Mucosa of stomach (tissue), 1 donor: ENCODE measurements around the gene ADGRG3.

Experiments used
- H3K27me3 ChIP-seq: one replicate; pipeline ENCODE4 v1.7.0; 2013; ENCODE audit warnings: mild to moderate bottlenecking, low read length; ENCODE audit not compliant: control insufficient read depth, insufficient read depth
- H3K36me3 ChIP-seq: one replicate; pipeline ENCODE4 v1.7.0; 2013; ENCODE audit warnings: low read length; ENCODE audit not compliant: control insufficient read depth, insufficient read depth
- H3K4me1 ChIP-seq: one replicate; pipeline ENCODE4 v1.7.0; 2013; ENCODE audit warnings: mild to moderate bottlenecking, low read length; ENCODE audit not compliant: control insufficient read depth, insufficient read depth
- H3K4me3 ChIP-seq: one replicate; pipeline ENCODE4 v1.7.0; 2013; ENCODE audit warnings: low read length
- H3K9ac ChIP-seq: one replicate; pipeline ENCODE4 v1.7.0; 2013; ENCODE audit warnings: mild to moderate bottlenecking, low read length, moderate library complexity
- H3K9me3 ChIP-seq: one replicate; pipeline ENCODE4 v1.7.0; 2013; ENCODE audit warnings: mild to moderate bottlenecking, low read length, moderate library complexity; ENCODE audit not compliant: control insufficient read depth
- donor health status: Pancreatic carcinoma.

Gene ADGRG3

DNA sequence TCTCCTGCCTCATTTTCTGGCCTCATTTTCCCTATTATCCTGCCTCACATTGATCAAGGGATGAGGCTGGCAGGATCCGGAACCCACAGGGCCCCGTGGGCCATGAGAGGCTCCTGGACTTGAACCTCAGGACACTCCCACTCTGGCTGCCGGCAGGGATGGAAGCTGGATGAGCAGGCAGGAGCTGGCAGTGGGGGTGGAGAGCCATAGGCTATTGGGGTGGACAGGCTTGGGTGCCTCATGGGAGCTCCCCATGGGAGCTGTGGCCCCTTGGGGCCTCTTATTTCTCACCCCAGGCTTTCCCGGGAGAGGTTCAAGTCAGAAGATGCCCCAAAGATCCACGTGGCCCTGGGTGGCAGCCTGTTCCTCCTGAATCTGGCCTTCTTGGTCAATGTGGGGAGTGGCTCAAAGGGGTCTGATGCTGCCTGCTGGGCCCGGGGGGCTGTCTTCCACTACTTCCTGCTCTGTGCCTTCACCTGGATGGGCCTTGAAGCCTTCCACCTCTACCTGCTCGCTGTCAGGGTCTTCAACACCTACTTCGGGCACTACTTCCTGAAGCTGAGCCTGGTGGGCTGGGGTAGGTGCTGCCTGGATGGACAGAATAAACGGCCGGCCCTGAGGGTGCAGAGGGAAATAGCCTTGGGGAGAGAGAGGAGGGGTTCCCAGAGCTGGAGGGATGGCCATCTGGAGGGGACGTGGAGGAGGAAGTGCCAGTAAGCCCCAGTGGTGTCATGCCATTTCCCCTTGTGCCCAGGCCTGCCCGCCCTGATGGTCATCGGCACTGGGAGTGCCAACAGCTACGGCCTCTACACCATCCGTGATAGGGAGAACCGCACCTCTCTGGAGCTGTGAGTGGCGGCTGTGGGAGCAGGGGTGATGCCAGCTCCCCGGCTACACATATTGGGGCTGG is 15.8 kb downstream of the ADGRG3 start:
- Histone ChIP-seq H3K9me3 (no peaks in the 10 kb centered on the region), H3K4me3 (no peak overlapping the region), H3K9ac (no peak overlapping the region), H3K36me3 (no peaks in the 10 kb centered on the region), H3K4me1 (peaks cover under 1% of the 10 kb centered on the region), H3K27me3 (peaks cover 5% of the 10 kb centered on the region)

DNA sequence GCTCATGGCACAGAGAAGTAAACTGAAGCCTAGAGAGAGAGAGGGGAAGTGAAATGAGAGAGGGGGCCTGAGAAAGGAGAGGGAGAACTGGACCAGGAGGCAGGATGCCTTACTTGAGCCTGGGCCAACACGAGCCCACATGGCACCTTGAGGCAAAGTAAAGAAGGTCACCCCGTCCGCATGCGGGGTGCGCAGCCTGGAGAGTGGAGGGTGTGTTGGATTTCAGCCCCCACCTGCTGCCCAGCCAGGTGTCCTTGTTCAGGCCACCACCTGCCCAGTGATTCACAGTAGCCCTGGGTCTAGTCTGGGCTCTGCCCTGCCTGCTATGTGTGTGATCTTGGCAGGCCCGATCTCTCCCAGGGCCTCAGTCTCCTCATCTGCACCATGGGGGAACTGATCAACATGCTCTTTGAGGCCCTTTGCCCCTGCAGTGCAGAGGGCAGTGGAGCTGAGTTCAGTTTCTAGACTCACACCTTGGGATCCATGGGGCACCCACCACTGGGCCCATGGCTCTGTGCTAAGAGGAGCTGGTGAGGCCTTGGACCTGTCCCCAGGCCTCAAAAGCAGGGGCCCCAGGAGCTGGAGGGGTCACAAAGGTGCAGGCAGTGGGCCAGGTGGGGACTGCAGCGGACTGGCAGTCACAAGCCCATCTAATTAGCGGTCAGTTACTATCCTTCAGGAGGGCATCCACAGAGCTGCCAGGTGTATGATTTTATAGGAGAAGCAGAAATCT is 16.7 kb downstream of the ADGRG3 start:
- Histone ChIP-seq H3K27me3 (peaks cover 11% of the 10 kb centered on the region), H3K9me3 (no peaks in the 10 kb centered on the region), H3K4me1 (peaks cover 6% of the 10 kb centered on the region), H3K9ac (no peak overlapping the region), H3K36me3 (no peaks in the 10 kb centered on the region), H3K4me3 (no peak overlapping the region)

DNA sequence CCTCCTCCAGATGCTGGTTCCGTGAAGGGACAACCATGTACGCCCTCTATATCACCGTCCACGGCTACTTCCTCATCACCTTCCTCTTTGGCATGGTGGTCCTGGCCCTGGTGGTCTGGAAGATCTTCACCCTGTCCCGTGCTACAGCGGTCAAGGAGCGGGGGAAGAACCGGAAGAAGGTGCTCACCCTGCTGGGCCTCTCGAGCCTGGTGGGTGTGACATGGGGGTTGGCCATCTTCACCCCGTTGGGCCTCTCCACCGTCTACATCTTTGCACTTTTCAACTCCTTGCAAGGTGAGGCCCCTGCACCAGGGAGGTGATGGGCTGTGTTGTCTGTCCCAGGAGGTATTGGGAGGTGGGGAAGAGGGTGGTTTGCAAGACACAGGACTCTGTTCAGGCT is 17.5 kb downstream of the ADGRG3 start:
- Histone ChIP-seq H3K4me1 (peaks cover 6% of the 10 kb centered on the region), H3K9ac (no peak overlapping the region), H3K27me3 (peaks cover 11% of the 10 kb centered on the region), H3K9me3 (no peaks in the 10 kb centered on the region), H3K36me3 (no peaks in the 10 kb centered on the region), H3K4me3 (no peak overlapping the region)

DNA sequence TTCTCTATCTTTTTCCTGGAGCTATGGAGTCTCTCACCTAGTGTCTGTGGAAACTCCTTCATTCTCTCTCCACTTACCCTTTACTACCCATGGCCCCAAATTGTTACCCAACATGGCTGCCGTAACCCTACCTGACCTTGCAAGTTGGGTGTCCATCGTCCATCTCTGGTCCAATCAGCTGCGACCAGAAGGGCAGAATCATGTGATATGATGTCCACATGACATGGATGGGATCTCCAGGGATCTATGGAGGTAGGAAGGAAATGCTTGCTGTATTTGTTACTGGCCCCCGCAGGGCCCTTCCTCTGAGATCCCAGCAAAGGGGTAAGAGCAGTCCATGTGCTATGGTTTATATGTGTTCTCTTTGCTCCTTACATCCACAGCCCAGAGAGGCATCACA is 18.5 kb downstream of the ADGRG3 start:
- Histone ChIP-seq H3K4me3 (no peak overlapping the region), H3K27me3 (peaks cover 16% of the 10 kb centered on the region), H3K36me3 (no peaks in the 10 kb centered on the region), H3K4me1 (peaks cover 6% of the 10 kb centered on the region), H3K9ac (no peak overlapping the region), H3K9me3 (no peaks in the 10 kb centered on the region)

DNA sequence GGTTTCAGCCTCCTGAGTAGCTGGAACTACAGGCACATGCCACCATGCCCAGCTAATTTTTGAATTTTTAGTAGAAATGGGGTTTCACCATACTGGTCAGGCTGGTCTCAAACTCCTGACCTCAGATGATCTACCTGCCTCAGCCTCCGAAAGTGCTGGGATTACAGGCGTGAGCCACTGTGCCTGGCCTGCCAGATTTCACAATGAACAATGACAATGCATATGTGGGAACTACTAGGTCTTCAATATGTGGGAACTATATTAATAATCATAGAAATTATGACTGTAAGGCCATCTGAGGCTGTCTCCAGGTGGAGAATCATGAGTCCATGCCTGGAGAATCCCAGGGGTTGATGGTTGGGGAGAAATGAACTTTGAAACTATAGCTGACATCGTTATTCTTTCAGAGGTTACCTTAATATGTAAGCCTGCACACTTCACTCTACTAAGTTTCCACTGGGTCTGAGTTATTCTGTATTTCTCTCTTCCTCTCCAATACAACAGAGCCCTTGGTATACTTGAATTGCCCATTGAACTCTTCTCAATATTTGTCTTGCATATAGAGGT is 19.3 kb downstream of the ADGRG3 start:
- no peak overlapping the region for H3K4me3 ChIP-seq
- H3K36me3 ChIP-seq: no peaks in the 10 kb centered on the region
- H3K4me1 ChIP-seq: peaks cover 6% of the 10 kb centered on the region
- H3K27me3 ChIP-seq: peaks cover 16% of the 10 kb centered on the region
- H3K9ac ChIP-seq: no peak overlapping the region
- H3K9me3 ChIP-seq: no peaks in the 10 kb centered on the region

DNA sequence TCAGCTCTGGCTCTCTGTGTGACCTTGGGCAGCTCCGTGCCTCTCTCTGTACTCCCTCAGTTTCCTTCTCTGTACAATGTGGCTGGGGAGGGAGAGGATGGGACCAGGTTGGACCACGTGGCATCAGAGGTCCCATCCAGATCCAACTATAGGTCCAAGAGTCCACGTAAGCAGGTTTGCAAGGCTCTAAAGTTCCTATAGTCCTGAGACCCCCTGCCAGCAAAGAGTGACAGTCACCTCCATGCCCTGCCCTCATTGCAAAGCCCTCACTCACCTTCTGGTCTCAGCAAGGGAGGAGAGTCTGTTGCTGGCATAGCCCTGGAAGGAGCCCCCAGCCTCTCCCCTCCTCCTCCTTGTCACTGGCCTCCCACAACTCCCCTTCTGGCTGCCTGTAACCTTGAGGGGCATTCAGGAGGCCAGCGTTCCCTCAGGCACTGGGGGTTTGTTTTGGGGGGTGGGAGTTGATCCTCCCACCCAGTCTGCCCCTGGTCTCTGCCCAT is 20.4 kb downstream of the ADGRG3 start:
- Histone ChIP-seq H3K4me1 (peaks cover 6% of the 10 kb centered on the region), H3K9ac (no peak overlapping the region), H3K27me3 (peaks cover 16% of the 10 kb centered on the region), H3K4me3 (no peak overlapping the region), H3K9me3 (no peaks in the 10 kb centered on the region), H3K36me3 (no peaks in the 10 kb centered on the region)

DNA sequence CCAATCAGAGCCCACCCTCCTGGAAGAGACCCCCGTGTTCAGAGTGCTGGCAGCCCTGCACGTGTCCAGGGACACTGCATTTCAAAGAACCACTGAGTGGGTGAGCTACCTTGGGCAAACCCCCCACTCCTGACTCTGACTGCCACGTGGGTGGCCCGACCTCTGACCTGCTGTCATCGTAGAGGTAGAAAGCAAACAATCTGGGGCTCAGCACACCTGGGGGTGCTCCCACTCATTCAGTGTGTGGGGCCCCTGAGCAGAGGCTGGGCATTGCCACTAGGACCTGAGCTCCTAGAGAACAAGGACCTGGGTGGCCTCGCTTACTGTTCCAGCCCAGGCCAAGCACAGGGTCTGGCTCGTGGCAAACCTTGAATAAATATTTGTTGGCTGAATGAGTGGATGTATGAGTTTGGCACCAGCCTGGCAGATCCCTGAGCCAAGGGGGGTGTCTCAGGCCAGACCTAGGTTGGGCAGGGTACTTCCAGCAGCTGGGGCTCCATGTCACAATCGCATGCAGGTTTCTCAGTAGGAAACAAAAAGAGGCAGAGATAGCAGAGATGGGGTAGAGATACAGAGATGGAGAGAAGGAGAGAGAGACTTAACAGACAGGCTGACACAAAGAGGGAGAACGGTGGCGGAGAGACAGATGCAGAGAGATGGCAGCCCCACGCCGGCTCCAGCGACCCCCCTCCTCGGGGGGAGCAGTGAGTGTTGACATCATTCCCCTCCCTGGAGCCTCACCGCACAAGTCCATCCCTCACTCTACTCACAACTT is 21.1 kb downstream of the ADGRG3 start:
- Histone ChIP-seq H3K9me3 (no peaks in the 10 kb centered on the region), H3K4me1 (peaks cover 6% of the 10 kb centered on the region), H3K27me3 (peaks cover 16% of the 10 kb centered on the region), H3K9ac (no peak overlapping the region), H3K36me3 (no peaks in the 10 kb centered on the region), H3K4me3 (no peak overlapping the region)

DNA sequence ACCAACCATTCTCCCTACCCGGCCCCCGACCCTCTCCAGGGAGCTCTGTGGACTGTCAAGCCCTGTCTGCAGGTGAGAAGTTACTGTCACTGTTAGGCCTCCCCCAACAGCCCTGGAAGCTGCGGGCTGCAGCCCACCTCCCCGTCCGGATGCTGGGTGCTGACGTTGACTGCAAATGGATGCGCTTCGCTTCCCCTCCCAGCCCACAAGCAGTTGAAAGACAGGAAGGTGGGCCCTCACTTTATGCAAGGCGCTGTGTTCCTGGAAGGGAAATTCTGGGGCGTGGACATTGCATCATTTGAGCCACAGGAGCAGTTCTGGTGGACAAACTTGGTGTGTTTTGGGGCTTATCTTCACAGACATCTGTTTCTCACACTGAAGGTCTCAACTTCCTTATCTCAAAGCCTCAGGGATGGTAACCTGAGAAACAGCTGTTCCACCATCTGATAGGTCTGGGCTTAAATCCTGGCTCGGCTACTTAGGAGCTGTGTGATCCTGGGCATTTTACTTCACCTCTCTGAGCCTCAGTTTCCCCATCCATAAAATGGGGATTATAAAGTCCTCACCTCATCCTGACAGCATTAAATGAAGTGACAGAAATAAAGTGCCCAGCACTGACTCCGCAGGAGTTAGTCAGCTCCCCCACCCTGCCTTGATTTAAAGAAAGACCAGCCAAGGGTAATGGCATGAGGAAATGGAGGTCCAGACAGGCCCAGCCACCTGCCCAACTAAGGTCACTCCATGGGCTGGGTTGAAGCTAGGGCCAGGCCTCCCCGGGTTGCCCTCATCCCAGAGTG is 21.9 kb downstream of the ADGRG3 start:
- no peak overlapping the region for H3K9ac ChIP-seq
- H3K9me3 ChIP-seq: no peaks in the 10 kb centered on the region
- peaks cover 16% of the 10 kb centered on the region for H3K27me3 ChIP-seq
- peaks cover 6% of the 10 kb centered on the region for H3K4me1 ChIP-seq
- H3K36me3 ChIP-seq: no peaks in the 10 kb centered on the region
- H3K4me3 ChIP-seq: no peak overlapping the region

DNA sequence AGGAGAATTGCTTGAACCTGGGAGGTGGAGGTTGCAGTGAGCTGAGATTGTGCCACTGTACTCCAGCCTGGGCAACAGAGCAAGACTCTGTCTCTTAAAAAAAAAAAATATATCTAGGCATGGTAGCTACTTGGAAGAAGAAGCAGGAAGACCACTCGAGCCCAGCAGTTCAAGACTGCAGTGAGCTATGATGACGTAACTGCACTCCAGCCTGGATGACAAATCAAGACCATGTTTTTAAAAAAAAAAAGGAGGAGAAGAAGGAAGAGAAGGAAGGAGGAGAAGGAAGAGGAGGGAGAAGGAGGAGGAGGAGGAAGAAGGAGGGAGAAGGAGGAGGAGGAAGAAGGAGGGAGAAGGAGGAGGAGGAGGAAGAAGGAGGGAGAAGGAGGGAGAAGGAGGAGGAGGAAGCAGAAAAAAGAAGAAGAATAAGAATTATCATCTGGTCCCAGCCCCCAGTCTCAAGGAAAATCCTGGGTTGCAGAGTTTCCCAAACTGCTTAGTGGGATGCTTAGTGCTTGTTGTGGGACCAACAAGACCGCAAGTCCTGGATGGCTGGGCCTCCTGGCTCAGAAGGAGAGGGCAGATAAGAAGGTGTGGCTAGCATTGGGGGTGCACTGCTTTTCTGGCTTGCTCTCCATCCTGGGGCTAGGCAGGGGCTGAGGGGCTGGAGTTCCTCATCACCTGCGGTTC is 22.8 kb downstream of the ADGRG3 start:
- no peak overlapping the region for H3K4me3 ChIP-seq
- H3K27me3 ChIP-seq: peaks cover 16% of the 10 kb centered on the region
- peaks cover 6% of the 10 kb centered on the region for H3K4me1 ChIP-seq

DNA sequence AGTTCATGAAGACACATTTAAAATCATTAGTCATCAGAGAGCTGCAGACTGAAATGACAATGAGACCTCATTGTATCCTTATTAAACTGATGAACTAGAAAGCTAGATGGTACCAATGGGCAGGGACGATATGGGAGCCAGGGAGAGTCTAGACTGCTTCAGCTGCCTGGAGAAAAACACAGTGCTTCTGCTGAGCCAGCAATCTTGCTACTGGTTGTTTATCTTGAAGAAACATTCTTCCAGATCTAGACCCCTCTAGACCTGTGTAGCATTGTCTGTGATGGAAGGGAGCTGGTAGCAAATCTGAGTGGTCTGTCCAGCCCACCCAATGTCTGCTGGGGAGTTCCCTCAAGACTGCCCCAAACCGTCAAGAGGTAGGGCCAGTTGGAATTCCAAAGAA is 24.5 kb downstream of the ADGRG3 start:
- Histone ChIP-seq H3K4me3 (no peak overlapping the region), H3K4me1 (peaks cover 6% of the 10 kb centered on the region), H3K9me3 (no peaks in the 10 kb centered on the region), H3K9ac (no peak overlapping the region), H3K27me3 (peaks cover 10% of the 10 kb centered on the region), H3K36me3 (no peaks in the 10 kb centered on the region)

More for the DNA sequence above, 22.8 kb downstream of the ADGRG3 start:
- Histone ChIP-seq H3K9ac (no peak overlapping the region), H3K36me3 (no peaks in the 10 kb centered on the region), H3K9me3 (no peaks in the 10 kb centered on the region)
